CD4-positive, alpha-beta T cell treated with Interleukin-15 for 4 hours (primary cell): Measurements from ENCODE around the gene MAP2K2.
A peak's percentile ranks its signal among the peaks of the same experiment; 100 is the strongest.

ENCODE experiments used
- DNase-seq: peaks from one replicate; pipeline ENCODE4 v3.0.0-alpha.2; 2020; ENCODE audit warnings: low spot score

Gene MAP2K2

DNA sequence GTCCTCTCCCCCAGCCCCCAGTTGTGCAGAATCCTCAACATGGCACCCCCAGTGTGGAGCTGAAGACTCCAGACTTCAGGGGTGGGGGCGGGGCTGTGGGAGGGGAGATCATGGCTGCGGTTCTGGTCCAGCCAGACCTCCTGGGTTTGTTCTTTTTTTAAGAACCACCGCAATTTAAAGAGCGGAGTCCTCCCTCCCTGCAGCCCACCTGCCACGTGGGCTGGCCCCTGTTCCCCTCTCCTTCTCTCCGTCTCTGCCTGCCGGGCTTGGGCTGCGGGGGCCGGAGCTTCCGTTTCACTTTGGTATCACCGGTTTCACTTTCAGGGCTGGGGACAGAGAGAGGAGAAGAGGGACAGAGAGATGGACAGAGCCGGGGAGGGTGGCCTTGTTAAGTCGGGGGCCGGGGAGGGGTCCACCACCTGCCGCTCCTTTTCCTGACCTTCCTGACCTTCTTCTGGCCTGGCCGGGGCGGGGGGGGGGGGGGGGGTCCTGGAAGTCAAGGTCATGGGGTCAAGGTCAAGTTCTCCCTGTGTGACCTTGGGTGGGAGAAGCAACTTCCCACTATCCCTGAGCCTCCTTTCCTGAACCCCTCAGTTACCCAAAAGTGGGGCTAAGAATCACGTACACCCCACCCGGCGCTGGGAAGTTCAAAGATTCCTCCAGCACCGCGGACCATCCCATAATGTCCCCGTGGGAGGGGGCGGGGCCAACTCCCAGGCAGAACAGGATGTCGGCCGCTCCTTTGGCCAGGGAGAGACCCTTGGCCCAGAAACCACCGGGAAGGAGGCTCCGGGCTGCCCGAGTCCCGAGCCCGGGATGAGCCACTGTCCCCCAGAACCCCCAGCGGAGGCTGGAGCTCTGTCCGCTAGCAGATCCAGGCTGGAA lies 45.9 kb downstream of the MAP2K2 start:
- no peak for DNase-seq

DNA sequence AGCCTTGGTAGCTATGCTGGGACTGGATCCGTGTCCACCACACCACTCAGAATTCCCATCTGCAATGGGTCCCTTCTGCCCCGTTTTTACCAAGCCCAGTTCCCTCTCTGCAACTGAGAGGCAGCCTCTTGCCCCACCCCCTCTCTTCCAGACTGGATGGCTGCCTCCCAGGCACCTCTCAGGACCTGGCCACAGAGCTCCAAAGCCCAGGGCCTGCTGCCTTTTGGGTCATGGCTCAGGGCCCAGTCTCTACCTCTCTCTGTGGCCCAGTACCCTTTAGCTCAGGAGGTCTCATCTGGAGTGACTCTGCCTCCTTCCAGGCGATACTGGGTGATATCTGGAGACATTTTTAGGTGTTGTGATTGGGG lies 46.9 kb downstream of the MAP2K2 start:
- no peak for DNase-seq

DNA sequence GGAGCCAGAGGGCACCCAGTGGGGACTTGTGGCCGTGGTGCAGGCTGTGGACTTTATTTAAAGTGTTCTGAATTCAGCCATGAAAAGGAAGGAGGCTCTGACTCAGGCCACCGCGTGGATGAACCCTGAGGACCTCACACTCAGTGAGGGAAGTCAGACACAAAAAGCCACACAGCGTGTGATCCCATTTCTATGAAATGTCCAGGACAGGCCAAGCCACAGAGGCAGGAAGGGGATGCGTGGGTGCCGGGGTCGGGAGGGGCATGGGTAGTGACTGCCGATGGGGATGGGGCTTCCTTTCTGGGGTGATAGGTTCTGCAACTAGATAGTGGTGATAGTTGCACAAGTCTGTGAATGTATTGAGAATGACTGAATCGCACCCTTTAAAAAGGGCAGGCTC lies 48.5 kb downstream of the MAP2K2 start:
- no peak for DNase-seq

DNA sequence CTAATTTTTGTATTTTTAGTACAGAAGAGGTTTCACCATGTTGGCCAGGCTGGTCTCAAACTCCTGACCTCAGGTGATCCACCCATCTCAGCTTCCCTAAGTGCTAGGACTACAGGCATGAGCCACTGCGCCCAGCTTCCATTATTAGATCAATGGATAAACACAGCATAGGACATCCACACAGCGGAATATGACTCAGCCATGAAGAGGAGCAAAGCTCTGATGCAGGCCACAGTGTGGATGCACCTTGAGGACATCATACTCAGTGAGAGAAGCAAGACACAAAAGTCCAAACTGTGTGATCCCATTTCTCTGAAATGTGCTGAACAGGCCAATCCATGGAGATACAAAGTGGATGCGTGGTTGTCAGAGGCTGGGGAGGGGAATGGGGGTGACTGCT lies 52.3 kb downstream of the MAP2K2 start:
- DNase-seq = no peak

DNA sequence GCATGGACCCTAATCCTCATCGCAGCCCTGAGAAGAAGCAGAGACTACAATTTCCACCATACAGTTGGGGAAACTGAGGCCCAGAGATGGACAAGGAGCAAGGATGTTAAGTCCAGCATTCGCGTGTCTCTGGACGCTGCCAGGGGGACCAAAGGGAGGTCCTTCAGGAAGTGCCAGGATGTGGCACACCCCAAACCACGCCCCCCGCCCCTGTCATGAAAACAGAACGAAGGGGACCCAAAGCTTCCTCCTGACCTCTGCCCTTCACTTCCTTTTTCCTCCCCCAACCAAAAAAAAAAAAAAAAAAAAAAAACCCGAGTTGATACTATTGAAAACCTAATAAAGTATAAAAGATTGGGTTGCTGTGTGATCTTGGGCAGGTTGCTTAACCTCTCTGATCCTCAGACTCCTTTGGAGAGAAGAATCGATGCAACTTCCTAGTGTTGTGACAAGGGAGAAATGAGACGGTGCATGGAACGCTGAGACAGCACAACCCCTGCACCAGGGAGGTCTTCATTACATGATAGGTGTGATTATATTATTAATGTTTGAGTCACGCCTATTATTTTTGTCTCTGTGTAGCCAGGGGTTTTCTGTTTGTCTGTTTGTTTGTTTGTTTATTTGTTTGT lies 54.5 kb downstream of the MAP2K2 start:
- DNase-seq = peak; percentile 54

DNA sequence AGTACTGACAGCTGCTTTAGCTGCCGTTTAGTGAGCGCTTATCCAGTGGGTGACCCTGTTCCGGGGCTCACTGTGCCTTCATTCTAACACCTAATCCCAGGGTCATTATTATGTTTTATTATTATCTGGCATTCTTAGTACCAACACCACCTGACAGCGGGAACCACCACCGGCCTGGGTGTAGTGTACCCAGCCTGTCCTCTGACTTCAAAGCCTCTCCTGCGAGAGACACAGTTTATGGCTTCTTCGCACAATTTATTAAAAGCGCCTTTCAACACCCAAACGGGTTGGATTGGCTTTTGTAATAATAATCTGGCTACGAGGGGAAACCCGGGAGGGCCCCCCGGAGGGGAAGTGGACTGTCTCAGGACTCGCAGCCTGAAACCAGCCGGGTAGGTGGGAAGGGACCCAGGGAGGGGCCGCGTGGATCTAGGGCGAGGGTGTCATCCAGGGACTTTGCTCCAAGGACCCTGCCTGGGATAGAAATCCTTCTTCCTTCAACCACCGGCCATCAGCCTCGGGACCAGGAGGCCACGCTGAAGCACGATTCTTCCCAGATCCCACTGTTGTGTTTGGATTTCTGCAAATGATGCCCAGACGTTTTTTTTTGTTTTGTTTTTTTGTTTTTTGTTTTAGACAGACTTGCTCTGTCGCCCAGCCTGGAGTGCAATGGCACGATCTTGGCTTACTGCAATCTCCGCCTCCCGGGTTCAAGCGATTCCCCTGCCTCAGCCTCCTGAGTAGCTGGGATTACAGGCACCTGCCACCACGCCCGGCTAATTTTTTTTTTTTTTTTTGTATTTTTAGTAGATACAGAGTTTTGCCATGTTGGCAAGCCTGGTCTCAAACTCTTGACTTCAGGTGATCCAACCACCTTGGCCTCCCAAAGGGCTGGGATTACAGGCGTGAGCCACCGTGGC lies 55.6 kb downstream of the MAP2K2 start:
- no peak for DNase-seq

DNA sequence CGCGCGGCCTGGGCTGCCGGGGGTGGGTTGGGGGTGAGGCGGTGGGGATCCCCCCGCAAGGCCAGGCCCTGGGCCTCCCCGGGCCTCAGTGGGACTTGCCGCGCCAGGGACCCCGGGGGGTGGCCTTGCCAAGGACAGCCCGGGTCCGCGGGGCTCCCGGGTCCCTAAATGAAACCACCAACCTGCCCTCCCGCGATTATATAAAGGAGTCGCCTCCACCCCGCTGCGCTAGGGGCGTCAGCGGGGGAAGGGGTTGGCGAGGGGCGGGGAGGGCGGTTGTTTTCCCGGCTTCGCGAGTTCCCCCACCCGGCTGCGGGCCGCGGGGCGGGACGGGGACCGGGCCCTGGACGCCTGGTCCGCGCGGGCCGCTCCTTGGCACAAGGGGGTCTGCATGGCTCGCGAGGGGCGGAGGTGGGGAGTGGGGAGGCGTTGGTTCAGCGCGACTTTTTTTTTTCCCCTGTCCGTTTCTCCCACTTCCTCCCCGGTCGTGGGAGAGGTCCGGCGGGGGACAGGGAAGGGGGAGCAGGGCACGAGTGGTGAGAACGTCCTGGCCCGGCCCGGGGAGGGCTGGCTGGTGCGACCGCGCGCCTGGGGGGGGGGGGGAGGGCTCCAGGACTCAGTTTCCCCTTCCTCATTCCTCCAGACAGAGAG lies 56.4 kb downstream of the MAP2K2 start:
- DNase-seq = no peak

DNA sequence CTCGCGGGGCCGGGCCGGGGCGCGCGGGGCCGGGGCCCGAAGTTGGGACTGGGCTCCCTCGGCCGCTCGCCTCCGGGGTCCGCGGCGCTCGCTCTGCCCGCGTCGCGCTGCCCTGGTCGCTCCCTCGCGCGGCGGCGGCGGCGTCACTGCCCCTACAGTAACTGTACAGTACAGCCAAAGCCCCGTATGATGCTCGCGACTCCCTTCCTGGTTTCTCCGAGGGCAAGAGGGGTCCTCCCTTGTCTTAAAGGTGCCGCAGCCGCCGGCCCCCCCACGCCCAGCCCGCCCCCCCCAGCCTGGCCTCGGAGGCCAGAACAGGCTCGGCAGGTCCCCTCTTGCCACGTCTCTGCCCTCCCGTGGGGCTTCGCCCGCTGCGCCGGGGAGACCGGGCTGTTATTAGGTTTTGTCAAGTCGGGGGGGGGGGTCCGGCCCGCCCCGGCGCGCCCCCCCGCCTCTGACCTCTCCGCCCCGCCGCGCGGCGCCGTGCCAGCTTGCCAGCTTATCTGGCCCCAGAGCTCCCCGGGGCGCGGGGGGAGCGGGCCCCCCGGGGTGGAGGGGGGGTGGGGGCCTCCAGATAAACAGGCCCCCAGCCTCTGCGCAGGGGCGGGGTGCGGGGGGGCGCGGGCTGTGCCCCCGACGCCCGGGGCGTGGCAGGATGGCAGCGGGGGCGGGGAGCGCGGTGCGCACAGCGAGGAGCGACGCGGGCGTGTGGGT lies 57.1 kb downstream of the MAP2K2 start, which contains the start of gene ZBTB7A:
Gene ZBTB7A, minus strand, starts transcription at position 218 of the 714 bp plus-strand sequence. CDS start 11,667 bp downstream, outside the sequence.
- DNase-seq = peak; percentile 82

DNA sequence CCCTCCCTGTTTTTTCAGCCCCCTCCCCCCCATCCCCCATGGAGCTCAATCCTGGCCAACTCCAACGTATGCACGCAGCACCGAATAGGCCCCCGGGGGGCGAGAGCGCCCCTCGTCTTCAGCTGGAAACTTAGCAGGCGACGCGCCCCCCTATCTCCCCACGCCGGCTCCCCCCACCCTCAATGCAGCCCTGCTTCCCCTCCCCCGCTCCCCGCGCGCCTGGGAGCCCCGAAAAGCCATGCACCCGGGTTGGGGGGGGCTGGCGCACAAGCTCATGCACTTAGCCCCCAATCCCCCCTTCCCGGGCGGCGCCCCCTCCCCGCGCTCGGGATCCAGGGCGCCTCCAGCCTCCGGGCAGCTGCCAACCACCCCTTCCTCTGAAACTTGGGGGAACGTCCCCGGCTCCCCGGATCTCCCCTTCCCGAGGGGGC lies 57.7 kb downstream of the MAP2K2 start:
- no peak for DNase-seq

DNA sequence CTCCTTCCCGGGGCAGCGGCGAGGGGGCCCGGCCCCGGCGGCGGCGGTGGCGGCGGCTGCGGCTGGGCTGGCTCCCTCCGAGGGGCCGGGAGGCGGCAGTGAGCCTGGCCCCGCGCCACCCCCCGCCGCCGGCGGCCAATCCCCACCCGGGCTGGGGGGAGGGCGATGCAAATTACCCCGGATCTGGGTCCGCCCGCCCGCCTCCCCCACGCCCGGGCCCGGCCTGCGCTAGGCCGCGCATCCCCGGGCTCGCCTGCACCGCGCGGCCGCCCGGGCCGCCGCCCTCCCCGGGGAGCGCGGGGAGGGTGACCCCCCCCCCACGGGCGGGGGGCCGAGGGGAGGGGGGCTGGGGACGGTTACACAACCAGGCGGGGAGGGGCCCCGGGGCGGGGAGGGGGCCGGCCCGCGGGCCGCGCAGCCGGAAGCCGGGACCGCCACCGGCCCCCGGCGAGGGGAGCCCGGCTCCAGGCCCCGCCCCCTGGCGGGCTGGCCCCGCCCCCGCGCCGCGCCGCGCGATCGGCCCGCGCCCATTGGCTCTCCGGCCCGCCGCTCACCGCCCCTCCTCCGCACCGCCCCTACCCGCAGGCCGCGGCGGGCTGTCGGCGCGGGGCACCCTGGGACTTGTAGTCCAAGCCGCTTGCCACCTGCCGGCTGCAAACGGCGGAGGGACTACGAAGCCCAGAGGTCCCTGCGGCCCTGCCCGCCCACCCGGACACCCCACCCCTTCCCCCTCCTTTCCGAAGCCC lies 58.3 kb downstream of the MAP2K2 start:
- DNase-seq = peak; percentile 98

DNA sequence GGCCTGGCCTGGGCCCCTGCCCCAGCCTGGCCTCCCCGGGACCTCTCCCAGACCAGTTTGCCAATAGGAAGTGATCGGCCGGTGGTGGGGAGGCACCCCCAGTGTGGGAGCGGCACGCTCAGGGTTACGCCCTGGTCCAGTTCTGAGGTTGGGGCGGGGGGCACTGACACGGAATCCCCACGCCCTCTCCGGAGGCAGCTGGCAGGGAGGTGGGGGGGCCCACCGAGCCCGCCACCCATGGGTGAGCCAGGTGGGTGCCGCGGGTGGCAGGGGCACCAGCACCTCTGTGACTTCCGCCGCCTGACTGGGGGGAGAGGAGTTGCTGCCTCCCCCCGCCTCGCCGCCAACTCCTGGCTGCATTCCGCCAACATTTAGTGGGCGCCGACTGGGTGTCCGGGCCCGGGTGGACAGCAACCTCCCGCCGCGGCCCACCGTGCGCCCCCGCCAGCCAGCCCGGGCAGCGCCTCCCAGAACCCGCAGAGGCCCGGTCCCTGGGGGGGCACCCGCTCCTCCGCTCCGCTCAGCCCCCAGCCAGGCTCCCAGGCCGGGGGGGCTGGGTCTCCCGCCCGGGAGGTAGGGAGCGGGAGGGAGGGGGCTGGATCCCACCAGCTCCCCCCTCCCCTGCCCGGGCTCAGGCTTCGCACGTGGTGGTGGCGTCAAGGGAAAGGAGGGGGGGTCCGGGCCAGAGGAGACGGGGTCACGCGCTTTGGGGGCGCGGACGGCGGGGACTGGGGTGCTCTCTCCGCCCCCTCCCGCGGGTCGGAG lies 59.2 kb downstream of the MAP2K2 start:
- DNase-seq = no peak

DNA sequence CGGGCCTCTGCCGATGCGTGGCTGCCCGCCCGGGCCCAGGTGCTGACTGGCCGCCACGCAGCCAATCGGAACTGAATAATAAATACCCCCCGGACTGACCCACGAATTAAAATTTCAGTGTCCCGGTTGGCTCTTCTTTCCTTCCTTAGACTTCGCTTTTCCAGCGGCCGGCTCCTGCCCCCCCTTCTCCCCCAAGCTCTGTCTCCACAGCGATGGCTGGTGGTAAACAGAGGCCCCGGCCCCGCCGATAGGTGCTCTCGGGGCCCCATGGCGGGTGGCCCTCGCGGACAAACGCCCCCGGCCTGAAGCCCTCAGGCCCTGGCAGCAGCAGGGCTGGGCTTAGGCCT lies 59.8 kb downstream of the MAP2K2 start:
- DNase-seq = no peak

DNA sequence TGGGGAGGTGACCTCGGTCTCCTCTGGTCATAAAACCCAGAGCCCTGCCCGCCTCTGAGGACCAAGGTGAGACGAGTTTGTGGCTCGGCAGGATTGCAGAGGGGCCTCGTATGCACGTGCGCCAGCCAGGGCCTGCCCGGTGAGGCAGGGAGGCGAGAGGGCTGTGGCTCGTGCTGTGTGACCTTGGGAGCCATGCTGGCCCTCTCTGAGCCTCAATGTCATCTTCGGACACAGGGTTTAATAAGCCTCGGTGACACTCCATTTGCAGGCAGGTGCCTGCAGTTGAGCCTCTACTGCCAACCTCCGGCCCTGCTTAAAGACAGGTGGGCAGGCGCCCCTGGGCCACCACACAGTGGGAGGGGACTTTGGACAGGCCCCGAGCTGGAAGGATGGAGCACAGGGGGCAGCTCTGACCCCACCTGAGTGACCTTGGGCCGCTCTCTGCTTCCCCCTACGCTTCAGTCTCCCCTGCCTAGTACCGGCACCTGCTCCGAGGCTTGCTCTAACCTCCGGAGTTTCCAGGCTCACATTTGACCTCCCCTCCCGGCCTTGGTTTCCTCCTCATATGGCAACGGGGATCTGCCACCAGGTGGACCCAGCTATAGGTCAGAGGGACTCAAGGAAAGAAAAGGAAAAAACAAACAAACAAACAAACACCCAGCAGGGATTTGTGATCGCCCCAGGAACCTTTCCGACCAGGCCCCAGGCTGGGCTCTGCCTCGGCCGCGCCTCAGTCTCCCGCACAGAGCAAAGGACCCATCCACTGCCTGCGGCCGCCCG lies 60.4 kb downstream of the MAP2K2 start:
- no peak for DNase-seq

DNA sequence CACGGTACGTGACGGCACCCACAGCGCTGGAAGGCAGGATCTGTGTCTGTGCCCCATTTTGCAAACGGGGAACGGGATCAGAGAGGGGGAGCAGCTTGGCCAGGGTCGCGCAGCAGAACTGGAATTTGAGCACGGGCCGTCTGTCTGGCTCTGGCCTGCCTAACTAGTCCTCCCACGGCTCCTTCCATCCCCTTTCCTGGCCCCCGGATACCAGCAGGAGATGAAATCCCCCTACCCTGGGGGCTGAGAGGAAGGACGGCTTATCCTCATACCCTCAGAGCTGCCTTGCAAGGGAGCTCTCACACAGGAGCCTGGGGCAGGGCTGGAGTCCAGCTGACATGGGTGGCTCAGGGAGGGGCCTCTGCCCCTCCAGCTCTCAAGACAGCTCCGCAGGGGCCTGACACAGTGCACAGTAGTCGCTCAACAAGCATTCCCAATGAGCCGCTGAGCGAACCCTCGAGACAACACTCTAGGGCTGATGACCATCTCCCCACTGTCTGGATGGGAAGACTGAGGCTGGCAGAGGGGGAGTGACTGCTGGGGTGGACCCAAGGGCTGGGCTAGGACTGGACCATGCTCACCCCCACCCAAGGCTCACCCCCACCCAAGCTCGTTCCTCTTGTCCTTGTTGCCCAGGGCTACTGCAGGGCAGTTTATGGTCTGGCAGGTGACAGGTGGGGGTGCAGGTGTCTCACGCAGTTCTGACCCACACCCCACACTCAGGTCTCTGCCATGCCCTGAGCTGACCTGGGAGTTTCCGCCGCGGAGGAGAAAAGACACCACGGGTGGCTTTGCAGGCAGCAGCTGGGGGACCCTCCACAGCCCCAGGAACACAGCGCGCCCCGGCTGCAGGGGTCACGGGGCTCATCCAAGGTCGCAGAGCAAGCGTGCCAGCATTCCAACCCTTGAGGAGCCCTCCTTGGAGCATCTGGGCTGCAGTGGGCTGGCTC lies 61.2 kb downstream of the MAP2K2 start:
- no peak for DNase-seq

DNA sequence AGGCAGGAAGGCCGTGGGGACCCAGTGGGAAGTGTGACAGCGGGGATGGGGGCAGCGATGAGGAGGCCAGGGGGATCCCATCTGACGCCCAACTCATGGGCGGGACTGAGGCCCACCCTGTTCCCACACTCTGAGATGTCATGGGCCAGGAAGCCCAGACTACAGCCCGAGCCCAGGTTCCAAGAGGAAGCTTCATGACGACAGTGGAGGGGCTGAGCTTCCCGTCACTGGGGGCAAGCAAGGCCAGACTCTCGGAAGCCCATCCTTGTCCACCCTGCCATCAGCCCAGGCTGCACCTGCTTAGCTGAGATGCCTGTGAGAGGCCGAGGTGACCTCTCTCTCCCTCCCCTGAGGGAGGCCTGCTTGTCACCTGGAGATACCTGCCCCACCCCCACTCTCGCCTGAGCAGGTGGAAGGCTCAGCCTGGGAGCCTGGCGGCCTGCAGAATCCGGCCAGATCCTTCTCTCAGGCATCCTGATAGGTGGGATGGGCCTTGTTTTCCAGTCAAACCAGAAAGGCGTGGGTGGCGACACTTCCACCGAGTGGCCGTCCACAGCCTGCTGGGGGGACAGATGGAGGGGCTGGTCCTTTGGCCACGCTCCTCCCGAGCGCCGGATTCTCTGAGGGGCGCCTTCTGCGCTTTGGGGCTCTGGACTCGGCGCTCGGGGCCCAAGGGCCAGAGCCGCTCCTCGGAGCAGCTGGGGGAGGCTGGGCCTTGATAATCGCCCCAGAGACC lies 62.1 kb downstream of the MAP2K2 start:
- DNase-seq = no peak

DNA sequence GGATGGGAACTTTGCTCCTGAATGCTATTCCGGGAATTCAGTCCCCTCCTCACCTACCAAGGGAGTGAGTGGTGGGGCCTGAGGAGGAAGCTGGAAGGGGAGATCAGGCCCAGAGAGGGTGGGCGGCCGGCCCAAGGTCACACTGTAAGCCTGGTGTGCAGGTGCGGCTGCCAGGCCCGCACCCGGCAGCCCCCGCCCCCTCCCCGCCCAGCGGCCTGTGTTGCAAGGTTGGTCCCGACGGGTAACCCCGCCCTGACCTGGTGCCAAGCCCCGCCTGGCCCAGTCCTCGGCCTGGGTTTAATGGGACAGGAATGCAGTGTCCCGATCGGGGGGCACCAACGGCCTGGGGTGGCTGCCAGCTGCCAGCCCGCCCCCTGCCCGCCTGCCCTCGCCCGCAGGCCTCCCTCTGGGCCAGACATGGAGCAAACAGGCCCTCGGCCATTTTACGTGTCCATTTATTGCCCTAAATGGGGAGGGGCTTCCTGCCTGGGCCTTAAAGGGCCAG lies 62.7 kb downstream of the MAP2K2 start:
- no peak for DNase-seq

DNA sequence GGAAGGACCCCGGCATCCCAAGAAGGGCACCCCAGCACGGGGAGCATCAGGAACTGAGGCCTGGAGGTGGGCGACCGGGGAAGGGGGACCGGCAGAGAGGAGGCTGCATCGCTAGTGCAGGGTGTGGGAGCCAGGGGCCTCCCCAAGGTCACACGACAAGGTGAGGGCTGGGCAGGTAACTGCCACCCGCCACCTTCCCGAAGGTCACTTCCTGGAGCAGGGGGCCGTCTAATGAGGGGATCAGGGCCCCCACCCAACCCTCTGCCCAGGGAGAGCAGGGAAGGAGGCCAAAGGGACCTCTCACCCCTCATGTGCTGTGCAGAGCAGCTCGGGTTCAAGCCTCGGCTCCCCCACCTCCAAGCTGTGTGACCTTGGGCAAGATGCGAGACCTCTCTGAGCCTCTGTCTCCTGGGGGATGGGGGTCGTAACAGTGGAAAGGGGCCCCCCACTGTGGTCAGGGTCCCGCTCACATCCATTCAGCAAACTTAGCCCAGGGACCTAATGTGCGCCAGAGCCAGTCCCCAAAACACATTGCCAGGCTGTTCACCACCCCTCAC lies 63.2 kb downstream of the MAP2K2 start:
- no peak for DNase-seq
